Body of pancreas (tissue), 4 donors: ENCODE measurements around the gene STX17. TPM values are rescaled to one million over a fixed set of nuclear protein-coding genes. Genes with fewer than 3 reads are reported as not detected.
"Not testable (repeated sequence)": the region's sequence is repeated elsewhere in the genome, so short reads cannot be mapped to it uniquely, and the experiment has no call there.

Experiments used
- ATAC-seq: fragments of 150-250 bp; one replicate; pipeline ENCODE4 v1.9.1; 2016
- DNase-seq, 4 donors: peaks; one replicate each; pipeline ENCODE4 v3.0.0-alpha.2; 2019
- H3K27ac ChIP-seq, 4 donors: fragments of 200-600 bp; sonication (generic); 1 replicate in 3 of 4; 2 replicates in 1 of 4; pipeline versions ENCODE4 v1.5.1 to v1.6.1; 2016 to 2019; ENCODE audit warnings: mild to moderate bottlenecking in 1 of 4, mixed read lengths in 1 of 4, moderate library complexity in 1 of 4
- H3K27me3 ChIP-seq, 2 donors: fragments of 200-600 bp; sonication (generic); one replicate each; pipeline ENCODE4 v1.6.0; 2016; ENCODE audit warnings: mild to moderate bottlenecking in 1 of 2
- H3K36me3 ChIP-seq, 2 donors: fragments of 200-600 bp; sonication (generic); replicated peaks in 1 of 2; 2 replicates each; pipeline ENCODE4 v1.5.1; 2016; ENCODE audit warnings: low read depth in 2 of 2; ENCODE audit not compliant: insufficient read depth in 1 of 2
- H3K4me1 ChIP-seq: fragments of 200-600 bp; sonication (generic); one replicate; pipeline ENCODE4 v1.6.0; 2016
- H3K4me3 ChIP-seq, 2 donors: fragments of 200-600 bp; sonication (generic); 1 replicate in 1 of 2; 2 replicates in 1 of 2; pipeline ENCODE4 v1.5.1; 2016 to 2019
- H3K9me3 ChIP-seq, 3 donors: fragments of 200-600 bp; sonication (generic); 1 replicate in 2 of 3; 2 replicates in 1 of 3; pipeline ENCODE4 v1.5.1; 2016
- CTCF ChIP-seq, 7 experiments: fragments of 450-650 bp in 4 of 7; fragments of 200-600 bp in 3 of 7; sonication (generic) in 3 of 7; IDR thresholded peaks; one replicate each; pipeline ENCODE4 v1.5.1; 2016 to 2019; ENCODE audit warnings: antibody characterized with exemption in 7 of 7
- POLR2A ChIP-seq, 3 donors: fragments of 450-650 bp; IDR thresholded peaks; one replicate each; pipeline ENCODE4 v1.6.1; 2016; ENCODE audit warnings: antibody characterized with exemption in 3 of 3, mild to moderate bottlenecking in 2 of 3
- WGBS, 2 donors: methylation state at CpG; one replicate each; pipeline ENCODE4 v1.1.5; 2017; 5-methylcytosine and 5-hydroxymethylcytosine counted together
- intact Hi-C: fragments of 100-400 bp; cut with DNase I; formaldehyde crosslinking; loops from one replicate; pipeline ENCODE4 v1.15.1; 2023
- total RNA-seq, 2 donors: library from RNA; depleted of rRNA; stranded (reverse); fragments of >200 nt; gene quantifications; one replicate each; pipeline ENCODE4 v1.1.0, GENCODE V29; 2016

Gene STX17
- total RNA-seq, 2 donors from 2014 or later = 29.8 to 73.2 TPM

GRCh38 chr9:99980598-99980997 is 74.1 kb downstream of the STX17 start:
- Histone ChIP-seq H3K36me3 (peaks cover 0 to 2% of the 10 kb centered on the region in 2 donors), H3K9me3 (no peaks in the 10 kb centered on the region), H3K27me3 (no peaks in the 10 kb centered on the region), H3K27ac (no peak overlapping the region), H3K4me1 (no peaks in the 10 kb centered on the region), H3K4me3 (no peak overlapping the region)
- intact Hi-C loops = no loop called here
- ATAC-seq (no peak), DNase-seq (no peak)
- no peak for TF ChIP-seq POLR2A (IDR thresholded peaks at IDR 0.05)
- no peak for TF ChIP-seq CTCF (IDR thresholded peaks at IDR 0.05)
- WGBS, 2 donors = 62 to 73% methylated on average over 2 of the region's 2 CpGs

GRCh38 chr9:99986642-99987041 is 80.2 kb downstream of the STX17 start:
- no peak for ATAC-seq
- intact Hi-C loops = no loop called here
- TF ChIP-seq POLR2A (IDR thresholded peaks at IDR 0.05) = no peak
- no peak for TF ChIP-seq CTCF (IDR thresholded peaks at IDR 0.05)
- Histone ChIP-seq H3K4me3 (no peak overlapping the region), H3K27me3 (no peaks in the 10 kb centered on the region), H3K9me3 (peaks cover 0 to 16% (median 0%) of the 10 kb centered on the region in 3 donors), H3K4me1 (no peaks in the 10 kb centered on the region), H3K36me3 (no peaks in the 10 kb centered on the region), H3K27ac (no peak overlapping the region)
- DNase-seq = no peak

GRCh38 chr9:99990508-99990907 is 84.1 kb downstream of the STX17 start:
- 97 to 98% methylated on average over 2 of the region's 2 CpGs for WGBS, 2 donors

GRCh38 chr9:99998266-99998665 is 91.8 kb downstream of the STX17 start:
- intact Hi-C loops = no loop called here
- no peak for ATAC-seq
- H3K27me3 ChIP-seq = no peaks in the 10 kb centered on the region
- no peaks in the 10 kb centered on the region for H3K4me1 ChIP-seq
- no peak for DNase-seq
- H3K27ac ChIP-seq = no peak overlapping the region
- WGBS, 2 donors = 92 to 95% methylated on average over 22 of the region's 22 CpGs
- H3K36me3 ChIP-seq = no peaks in the 10 kb centered on the region
- H3K4me3 ChIP-seq = no peak overlapping the region
- no peaks in the 10 kb centered on the region for H3K9me3 ChIP-seq
- TF ChIP-seq POLR2A (IDR thresholded peaks at IDR 0.05) (no peak), CTCF (IDR thresholded peaks at IDR 0.05) (no peak)

More at GRCh38 chr9:99990508-99990907, 84.1 kb downstream of the STX17 start:
- H3K27ac ChIP-seq, H3K4me3 ChIP-seq, H3K4me1 ChIP-seq, intact Hi-C loops, ATAC-seq, H3K36me3 ChIP-seq, DNase-seq, H3K27me3 ChIP-seq: not testable (repeated sequence)
- peaks cover 0 to 16% (median 0%) of the 10 kb centered on the region in 3 donors for H3K9me3 ChIP-seq

- Histone ChIP-seq H3K27ac (no peak overlapping the region), H3K4me3 (no peak overlapping the region), H3K9me3 (no peaks in the 10 kb centered on the region), H3K36me3 (no peaks in the 10 kb centered on the region), H3K4me1 (no peaks in the 10 kb centered on the region), H3K27me3 (no peaks in the 10 kb centered on the region)
- 94 to 97% methylated on average over 25 to 26 of the region's 26 CpGs for WGBS, 2 donors
- ATAC-seq (no peak), DNase-seq (no peak)
- intact Hi-C loops = no loop called here
- TF ChIP-seq CTCF (IDR thresholded peaks at IDR 0.05) = no peak
- TF ChIP-seq POLR2A (IDR thresholded peaks at IDR 0.05) = no peak
Observed at GRCh38 chr9:99998866-99999265, 92.4 kb downstream of the STX17 start.
